T follicular helper cell (primary cell): ENCODE data around the gene COL1A1.
A peak's percentile ranks its signal among the peaks of the same experiment; 100 is the strongest.

Experiments used
- DNase-seq: peaks from one replicate; pipeline ENCODE4 v3.0.0-alpha.2; 2020; ENCODE audit warnings: low read depth

The COL1A1 gene

DNA sequence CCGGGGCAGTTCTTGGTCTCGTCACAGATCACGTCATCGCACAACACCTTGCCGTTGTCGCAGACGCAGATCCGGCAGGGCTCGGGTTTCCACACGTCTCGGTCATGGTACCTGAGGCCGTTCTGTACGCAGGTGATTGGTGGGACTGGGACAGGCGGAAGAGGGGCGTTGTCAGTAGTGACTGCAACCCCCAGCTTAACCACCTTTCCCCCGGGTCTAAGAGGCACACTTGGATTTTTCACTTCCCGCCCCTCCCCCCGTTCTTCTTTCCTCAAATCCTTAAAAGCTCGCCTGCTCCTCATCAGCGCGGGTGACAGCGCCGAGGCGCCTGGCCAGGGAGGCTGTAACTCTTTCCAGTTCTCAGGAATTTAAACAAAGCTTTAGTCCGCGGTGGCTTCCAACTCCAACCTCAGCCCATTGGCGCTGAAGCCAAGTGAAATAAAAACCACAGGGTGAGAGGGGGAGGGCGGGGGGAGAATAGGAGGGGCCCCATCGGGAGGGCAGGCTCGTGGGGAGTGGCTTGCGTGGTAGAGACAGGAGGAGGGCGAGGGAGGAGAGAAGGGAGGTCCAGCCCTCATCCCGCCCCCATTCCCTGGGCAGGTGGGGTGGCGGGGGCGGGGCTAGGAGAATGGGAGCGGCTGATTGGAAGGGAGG, 1.5 kb downstream of the COL1A1 start:
- peak; percentile 71 for DNase-seq

DNA sequence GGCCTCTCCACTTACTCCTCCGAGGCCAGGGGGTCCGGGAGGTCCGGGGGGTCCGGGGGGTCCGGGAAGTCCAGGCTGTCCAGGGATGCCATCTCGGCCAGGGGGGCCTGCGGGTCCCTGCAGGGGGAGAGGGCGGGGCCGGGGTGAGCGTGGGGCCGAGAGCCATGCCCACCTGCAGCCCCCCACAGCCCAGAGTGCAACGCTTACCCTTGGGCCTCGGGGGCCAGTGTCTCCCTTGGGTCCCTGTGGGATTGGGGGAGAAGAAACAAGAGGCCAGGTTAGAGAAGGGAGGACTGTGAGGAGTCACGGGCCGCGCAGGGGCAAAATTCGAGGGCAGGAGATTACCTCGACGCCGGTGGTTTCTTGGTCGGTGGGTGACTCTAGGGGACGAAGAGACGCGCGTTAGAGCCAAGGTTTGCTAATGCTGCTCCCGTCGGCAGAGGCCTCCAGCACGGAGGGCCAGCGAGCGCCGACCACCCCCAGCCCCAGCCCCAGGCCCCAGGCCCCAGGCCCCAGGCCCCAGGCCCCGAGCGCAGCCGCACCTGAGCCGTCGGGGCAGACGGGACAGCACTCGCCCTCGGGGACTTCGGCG, 2.1 kb downstream of the COL1A1 start:
- no peak for DNase-seq

DNA sequence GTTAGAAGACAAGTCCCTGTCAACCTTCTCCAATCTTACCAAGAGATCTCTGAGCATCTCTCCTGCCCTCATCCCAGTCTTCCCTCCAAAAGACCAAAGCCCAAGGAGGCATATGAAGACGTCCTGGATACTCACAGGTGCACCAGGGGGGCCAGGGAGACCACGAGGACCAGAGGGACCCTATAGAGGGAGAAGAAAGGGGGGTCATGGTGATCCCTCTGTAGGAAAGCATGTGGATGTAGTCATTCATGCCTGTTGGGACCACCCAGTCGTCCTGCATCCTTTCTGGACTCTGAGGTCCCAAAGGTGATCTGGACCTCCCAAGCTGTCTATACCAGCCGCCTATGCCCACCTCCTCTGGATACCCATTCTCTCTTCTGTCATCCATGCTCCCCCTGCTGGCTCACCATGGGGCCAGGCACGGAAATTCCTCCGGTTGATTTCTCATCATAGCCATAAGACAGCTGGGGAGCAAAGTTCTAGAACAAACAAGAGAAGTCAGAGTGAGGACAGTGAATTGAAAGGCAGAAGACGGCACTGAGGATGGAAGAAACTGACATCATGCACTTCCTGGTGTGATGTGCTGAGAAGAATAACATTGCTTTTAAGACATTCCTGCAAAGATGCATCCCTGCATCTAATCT, 3.3 kb downstream of the COL1A1 start:
- peak; percentile 36 for DNase-seq

DNA sequence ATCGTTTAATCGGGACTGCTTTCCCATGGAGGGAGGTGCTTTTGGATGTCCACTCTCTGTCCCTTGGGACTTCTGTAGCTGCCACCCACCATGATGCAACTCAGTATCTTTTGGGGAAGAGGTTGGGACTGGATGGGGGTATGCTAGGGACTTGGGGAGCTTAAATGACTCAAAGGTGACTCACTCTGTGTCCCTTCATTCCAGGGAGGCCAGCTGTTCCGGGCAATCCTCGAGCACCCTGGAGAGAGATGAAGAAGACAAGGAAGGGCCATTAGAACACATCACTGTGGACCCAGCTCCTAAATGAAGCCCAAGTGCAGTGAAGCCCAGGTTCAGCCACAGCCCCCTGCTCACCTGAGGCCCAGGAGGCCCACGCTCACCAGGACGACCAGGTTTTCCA, 4.6 kb downstream of the COL1A1 start:
- DNase-seq: no peak

DNA sequence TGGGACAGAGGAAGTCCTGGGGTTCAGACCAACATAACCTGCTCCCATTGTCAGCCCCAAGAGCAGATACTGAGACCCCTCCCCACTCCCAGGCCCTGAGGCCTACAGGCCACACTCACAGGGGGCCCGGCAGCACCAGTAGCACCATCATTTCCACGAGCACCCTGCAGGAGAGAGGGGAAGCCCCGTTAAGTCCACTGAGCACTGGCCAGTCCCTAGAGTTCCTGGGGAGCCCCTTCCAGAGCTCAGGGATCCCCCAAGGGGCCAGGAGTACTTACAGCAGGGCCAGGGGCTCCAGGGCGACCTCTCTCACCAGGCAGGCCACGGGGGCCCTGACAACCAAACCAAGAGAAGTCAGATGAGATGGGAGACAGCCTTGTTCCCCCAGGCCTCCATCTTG, 5.4 kb downstream of the COL1A1 start:
- no peak for DNase-seq

DNA sequence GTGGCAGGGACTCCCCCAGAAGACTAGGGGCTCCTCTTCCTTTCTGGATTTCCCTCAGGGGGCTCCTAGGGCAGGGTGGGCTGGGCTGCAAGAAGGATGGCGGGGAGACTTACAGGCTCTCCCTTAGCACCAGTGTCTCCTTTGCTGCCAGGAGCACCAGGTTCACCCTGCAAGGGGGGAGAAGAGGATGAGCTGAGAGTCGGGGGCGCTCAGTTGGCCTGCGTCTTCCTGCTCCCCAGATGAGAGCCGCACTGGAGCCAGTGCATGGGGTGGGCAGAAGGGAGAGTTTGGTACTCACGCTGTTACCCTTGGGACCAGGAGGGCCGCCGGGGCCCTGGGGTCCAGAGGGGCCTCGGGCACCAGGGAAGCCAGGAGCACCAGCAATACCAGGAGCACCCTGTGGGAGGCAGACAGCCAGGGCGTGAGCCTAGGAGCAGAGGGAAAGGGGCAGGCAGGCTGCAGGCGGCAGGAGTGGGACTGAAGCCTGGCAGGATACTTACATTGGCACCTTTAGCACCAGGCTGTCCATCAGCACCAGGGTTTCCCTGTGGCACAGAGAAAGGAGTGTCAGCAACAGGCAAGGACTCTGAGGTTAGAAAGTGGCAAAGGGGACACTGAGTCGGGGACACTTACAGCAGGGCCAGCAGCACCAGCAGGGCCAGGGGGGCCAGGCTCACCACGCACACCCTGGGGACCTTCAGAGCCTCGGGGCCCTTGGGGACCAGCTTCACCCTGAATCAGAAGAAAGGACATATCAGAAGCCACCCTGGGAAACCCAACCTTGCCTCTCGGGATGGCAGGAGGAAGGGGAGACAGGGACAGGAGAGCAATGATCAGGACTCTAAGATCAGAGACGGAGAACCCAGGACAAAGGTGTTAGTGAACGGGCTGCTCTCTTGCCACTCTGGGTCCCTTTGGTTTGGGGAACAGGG, 6.2 kb downstream of the COL1A1 start:
- DNase-seq: no peak

DNA sequence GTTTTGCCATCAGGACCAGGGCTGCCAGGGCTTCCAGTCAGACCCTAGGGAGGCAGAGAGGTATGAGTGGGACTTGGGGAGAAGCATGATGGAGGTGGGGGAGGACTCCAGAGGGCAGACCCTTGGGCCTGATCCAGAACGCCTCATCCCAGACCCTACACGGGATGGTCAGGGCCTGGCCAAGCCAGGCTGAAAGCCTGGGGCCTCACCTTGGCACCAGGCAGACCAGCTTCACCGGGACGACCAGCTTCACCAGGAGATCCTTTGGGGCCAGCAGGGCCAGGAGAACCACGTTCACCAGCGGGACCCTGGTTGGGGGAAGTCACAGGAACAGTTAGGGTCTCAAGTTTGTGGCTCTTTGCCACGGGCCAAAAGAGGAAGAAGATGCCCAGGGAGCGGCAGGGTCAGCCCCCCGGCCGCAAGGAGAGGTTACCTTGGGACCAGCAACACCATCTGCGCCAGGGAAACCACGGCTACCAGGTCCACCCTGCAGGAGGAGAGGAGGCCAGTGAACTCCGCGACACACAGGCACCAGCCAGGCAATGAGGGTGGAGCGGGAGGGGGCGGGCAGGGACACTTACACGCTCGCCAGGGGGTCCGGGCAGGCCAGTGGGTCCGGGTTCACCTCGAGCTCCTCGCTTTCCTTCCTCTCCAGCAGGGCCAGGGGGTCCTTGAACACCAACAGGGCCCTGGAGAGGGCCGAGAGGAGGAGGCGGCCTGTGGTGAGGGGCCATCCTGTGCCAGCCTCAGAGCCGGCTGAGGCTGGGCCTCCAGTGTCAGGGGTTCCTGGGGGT, 7.1 kb downstream of the COL1A1 start:
- no peak for DNase-seq

DNA sequence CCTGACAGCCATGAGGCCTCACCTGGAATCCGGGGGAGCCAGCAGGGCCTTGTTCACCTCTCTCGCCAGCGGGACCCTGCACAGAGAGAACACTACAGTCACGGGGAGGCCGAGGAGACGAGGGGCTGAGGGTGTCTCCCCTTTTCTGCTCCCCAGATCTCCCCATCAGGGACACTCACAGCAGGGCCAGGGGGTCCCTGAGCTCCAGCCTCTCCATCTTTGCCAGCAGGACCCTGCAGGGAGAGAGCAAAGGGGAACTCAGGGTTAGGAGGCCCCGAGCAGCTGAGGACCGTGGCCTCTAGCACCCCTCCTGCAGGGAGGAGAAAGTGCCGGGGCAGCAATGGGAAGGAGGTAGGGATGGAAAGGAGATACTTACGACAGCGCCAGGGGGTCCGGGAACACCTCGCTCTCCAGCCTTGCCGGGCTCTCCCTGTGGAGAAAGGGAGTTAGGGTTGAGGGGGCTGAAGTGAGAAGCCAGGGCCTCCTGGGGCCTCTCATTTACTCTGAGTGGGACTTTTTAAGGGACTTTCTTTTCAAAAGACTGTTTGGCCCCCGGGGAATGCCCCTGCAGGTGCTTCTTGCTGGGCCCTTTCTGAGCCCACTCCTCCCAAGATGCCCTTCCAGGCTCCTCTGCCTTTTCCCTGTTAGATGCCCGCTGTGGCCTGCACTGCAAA, 8.7 kb downstream of the COL1A1 start:
- no peak for DNase-seq

DNA sequence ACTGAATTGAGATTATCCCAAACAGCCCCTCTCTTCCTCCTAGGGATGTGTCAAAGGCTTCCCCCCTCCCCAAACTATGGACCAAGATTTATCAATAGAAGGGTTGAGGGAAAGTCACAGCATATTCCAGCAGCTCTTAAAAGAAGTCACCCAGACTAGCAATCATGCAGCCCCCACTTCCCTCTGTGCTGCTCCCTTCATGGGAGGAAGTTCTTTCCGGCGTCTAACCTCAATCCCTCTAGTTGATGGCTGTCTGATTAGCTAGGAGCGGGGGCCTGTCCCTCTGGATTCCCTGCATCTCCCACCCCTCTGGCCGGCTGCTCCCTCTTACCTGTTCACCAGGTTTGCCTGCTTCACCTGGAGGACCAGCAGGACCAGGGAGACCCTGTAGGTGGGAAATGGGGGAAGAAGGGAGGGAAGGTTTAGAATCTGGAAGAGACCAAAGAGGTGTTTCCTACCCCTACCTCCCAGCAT, 9.2 kb downstream of the COL1A1 start:
- DNase-seq: no peak

DNA sequence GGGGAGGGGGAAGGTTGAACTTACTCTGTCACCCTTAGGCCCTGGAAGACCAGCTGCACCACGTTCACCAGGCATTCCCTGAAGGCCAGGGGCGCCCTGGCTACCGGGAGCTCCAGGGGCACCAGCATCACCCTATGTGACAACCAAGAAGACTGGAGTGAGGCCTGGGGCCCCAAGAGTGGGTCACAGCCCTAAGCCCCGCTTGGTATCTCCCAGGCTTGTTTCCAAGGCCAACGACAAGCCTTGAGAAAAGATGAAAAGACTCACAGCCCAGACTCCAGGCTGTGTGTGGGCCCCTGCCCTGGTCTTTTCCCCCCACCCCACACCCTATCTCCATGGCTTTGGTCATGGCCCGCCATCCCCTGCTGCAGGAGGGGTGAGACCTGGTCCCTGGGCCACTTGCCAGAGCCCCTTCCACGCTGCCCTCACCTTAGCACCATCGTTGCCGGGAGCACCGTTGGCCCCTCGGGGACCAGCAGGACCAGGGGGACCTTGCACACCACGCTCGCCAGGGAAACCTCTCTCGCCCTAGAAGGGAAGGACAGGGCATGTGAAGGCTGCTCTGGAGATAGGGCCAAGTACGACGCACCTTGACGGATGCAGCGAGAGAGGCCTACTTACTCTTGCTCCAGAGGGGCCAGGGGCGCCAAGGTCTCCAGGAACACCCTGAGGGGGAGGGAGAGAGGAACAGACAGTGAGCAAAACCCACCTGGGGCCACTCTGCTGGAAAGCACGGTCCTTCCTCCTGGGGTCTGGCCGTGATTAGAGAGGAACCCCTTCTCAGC, 9.9 kb downstream of the COL1A1 start:
- DNase-seq: no peak

DNA sequence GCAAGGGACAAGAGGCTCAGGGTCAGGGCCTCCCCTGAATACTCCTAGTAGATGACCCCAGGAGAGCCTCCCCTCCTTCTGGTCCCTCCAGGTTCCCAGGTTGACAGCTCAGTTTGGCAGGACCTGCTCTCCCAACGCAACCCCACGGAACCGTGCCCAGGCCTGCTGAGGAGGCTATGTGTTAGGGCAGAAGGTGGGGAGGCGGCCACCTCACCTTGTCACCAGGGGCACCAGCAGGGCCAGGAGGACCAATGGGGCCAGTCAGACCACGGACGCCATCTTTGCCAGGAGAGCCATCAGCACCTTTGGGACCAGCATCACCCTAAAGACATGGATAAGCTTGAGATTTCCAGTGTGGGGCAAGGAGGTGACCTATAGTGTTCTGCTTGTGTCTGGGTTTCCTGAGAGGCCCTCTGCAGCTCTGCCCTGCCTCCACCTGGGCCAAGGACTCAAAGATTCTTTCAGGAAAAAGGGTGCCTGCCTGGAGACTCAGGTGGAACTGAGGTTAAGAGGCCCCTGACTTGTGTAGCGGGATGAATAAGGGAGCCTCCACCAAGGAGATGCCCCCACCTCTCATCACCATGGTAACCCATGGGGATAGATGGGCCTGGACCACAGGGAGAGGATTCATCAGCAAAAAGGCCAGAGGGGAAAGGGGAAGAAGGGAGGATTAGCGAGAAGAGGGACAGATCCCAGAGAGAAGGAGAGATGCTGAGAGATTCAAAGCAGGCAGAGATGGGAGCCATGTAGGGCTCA, 10.7 kb downstream of the COL1A1 start:
- DNase-seq: no peak

DNA sequence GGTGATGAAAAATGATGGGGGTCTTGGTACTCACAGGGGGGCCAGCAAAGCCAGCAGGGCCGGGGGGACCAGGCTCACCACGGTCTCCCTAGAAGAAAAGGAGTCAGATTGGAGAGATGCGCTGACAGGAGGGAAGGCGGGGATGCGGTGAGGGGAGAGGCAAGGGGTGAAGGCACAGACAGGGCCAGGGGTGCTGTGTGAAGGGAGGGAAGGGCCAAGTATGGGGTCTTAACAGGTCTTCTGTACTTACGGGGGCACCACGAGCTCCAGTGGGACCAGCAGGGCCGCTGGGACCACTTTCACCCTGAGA, 11.2 kb downstream of the COL1A1 start:
- no peak for DNase-seq

DNA sequence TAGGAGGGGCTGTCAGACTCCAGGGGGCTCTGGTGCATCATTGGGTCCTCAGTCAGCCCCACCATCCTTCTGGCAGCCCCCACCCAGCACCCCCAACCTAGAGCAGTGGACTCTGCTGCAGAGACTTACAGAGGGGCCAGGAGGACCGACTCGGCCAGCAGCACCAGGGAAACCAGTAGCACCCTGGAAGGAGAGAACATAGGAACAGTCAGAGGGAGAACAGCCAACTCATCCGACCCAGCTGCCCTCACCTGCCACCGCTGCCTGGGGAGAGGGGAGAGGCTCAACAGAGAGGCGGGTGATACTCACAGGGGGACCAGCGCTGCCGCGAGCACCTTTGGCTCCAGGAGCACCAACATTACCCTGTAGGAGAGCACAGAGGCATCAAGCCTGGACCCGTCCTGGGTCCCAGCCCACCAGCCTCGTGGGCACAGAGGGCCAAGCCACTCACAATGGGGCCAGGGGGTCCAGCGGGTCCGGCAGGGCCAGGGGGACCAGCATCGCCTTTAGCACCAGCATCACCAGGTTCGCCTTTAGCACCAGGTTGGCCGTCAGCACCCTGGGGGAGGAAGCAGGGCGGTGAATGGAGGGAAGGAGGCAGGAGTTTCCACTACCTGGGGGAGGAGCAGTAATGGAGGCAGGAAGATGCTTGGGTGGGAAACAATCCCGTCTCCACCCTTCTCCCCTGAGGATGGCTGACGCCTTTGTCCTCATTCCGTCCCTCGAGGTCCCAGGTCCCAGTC, 11.7 kb downstream of the COL1A1 start:
- no peak for DNase-seq

DNA sequence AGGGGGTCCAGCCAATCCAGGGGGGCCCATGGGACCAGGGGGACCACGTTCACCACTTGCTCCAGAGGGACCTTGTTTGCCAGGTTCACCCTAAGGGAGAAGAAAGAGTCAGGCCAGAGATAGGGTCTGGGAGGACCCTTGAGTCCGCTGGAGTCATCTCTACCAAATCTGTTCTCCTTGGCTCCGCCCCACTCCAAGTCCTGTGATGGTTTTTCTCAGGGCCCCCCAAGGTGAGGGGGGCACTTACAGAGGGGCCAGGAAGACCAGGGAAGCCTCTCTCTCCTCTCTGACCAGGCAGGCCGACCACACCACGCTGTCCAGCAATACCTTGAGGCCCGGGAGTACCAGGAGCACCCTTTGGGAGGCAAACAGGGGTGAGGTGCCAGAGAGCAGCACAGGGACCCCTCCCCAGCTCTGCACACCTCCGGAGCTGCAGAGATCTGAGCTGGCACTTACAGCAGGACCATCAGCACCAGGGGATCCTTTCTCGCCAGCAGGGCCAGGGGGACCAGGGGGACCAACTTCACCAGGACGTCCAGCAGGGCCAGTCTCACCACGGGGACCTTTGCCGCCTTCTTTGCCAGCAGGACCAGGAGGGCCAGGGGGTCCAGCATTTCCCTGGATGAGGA, 12.4 kb downstream of the COL1A1 start:
- DNase-seq: no peak

DNA sequence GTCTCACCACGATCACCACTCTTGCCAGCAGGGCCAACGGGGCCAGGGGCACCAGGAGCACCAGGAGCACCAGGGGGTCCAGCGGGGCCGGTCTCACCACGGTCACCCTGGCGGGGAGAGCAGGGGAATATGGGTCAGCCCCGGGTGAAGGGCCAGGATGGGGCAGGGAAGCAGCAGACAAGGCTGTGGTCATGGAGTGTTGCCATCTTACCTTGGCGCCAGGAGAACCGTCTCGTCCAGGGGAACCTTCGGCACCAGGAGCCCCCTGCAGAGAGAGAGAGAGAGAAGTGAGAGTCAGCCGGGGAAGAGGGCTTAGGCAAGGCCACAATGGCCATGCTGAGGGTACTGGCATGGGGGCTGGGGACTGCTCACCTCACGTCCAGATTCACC, 12.9 kb downstream of the COL1A1 start:
- no peak for DNase-seq

DNA sequence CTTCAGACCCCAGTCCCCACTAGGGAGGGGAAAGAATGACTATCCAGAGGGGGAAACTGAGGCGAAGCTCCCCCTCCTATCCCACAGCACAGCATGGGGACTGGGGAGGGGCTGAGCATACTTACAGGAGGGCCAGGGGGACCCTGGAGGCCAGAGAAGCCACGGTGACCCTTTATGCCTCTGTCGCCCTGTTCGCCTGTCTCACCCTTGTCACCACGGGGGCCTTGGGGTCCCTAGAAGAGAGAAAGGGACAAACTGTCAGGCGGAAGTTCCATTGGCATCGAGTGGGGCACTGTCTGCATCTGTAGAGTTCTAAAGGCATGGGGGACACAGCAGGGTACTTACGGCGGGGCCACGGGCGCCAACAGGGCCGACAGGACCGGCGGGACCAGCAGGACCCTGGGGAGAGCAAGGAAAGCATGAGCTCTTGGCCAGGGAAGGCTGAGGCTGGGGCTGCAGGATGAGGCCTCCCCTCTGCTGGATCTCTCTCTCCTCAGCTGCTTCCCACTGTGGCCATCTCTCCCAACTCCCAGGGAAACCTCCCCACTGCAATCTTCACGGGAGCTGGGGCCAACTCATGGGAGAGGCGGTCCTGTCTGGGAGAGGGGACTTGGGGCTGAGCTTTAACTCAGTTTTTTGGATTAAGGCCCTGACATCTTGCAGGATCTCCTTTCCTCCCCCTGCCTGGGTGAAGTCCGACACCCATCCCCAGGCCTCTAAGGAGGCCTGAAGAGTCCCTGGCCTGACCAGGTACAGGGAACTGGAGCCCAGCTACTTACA, 13.5 kb downstream of the COL1A1 start:
- no peak for DNase-seq

DNA sequence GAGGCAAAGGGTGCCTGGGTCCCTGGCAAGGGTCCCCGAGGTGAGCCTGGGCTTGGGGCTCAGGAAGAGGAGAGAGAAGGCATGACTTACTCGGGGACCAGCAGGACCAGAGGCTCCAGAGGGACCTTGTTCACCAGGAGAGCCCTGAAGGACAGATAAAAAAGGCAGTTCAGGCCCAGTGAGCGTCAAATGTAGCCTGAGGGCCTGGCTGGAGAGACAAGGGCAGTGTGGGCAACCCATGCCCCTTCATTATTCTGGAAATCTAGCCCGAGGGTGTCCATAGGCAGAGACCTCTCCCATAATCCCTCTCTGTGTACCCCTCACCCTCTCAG, 14.1 kb downstream of the COL1A1 start:
- DNase-seq: no peak
